GM12865 (cell line): ENCODE measurements around the gene CHST15.

Experiments
- DNase-seq: peaks from one replicate; pipeline ENCODE4 v3.0.0; 2010; ENCODE audit warnings: low read depth
- H3K4me3 ChIP-seq: 2 replicates; pipeline ENCODE4 v1.5.1; 2011; ENCODE audit warnings: mild to moderate bottlenecking, low read depth, low read length, control low read depth
- CTCF ChIP-seq: IDR thresholded peaks from 2 replicates; pipeline ENCODE4 v1.5.1; 2011; ENCODE audit warnings: low read length, control low read depth, low read depth, inconsistent platforms; ENCODE audit not compliant: insufficient read depth; ENCODE audit errors: missing control alignments

CHST15 gene

GRCh38 chr10:123999956-124000615 is 93.3 kb downstream of the CHST15 start:
- no peak for DNase-seq
- no peak overlapping the region for H3K4me3 ChIP-seq
- no peak for TF ChIP-seq CTCF

- no peak for DNase-seq
- no peak for TF ChIP-seq CTCF
- H3K4me3 ChIP-seq, result no peak overlapping the region
These were observed 94.1 kb downstream of the CHST15 start for GRCh38 chr10:123999261-123999660.

GRCh38 chr10:123998197-123999141 is 94.9 kb downstream of the CHST15 start:
- TF ChIP-seq CTCF, result no peak
- no peak for DNase-seq
- H3K4me3 ChIP-seq, result no peak overlapping the region

GRCh38 chr10:123997486-123998196 is 95.8 kb downstream of the CHST15 start:
- DNase-seq, result peak; percentile 67
- TF ChIP-seq CTCF, result no peak

GRCh38 chr10:123997013-123997412 is 96.4 kb downstream of the CHST15 start:
- TF ChIP-seq CTCF, result no peak
- DNase-seq, result no peak
- H3K4me3 ChIP-seq, result no peak overlapping the region

More at GRCh38 chr10:123997486-123998196, 95.8 kb downstream of the CHST15 start:
- H3K4me3 ChIP-seq, result no peak overlapping the region

GRCh38 chr10:123996302-123996701 is 97.1 kb downstream of the CHST15 start:
- TF ChIP-seq CTCF, result no peak
- DNase-seq, result no peak
- no peak overlapping the region for H3K4me3 ChIP-seq
